DOHH2 (cell line): ENCODE measurements around the gene RNF150.

ENCODE experiments used
- CTCF ChIP-seq: fragments of 200-600 bp; sonication (generic); IDR thresholded peaks from one replicate; pipeline ENCODE4 v1.5.1; 2014; ENCODE audit warnings: antibody characterized with exemption, mild to moderate bottlenecking, low read depth, low read length; ENCODE audit not compliant: poor library complexity, severe bottlenecking
- EZH2phosphoT487 ChIP-seq: fragments of 200-600 bp; sonication (generic); IDR thresholded peaks from 2 replicates; pipeline ENCODE4 v1.6.1; 2017; ENCODE audit warnings: borderline replicate concordance, mild to moderate bottlenecking, antibody characterized with exemption, low read length, moderate library complexity, mixed read lengths

DNA sequence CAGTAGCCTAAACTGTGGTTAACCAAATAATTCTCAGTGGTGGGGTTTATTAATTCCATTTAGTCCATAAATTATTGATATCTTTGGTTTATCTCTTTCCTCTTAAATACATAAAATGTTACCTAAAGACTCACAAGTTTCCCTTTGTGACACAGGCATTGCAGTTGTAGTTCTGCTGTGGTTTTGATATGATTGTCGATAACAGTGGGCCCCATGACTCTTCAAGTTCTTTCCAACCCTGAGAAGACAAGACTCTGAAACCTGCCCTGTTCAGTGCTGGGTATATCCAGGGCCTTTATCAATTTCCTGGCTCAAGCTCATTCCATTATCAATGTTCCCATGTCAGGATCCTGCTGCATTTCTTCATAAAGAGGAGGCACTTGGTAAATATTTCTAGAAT lies 259.2 kb downstream of the RNF150 start:
- TF ChIP-seq CTCF (no peak), EZH2phosphoT487 (no peak)
